NCI-H2081 treated with DMSO at 0.1 percent for 48 hours (cell line): ENCODE results near the gene GALNT6.
"Not testable (repeated sequence)": the region's sequence is repeated elsewhere in the genome, so short reads cannot be mapped to it uniquely, and the experiment has no call there.

Experiments
- DNase-seq: peaks from one replicate; lab custom pipeline; 2025; lab: John Stamatoyannopoulos, UW

The GALNT6 gene

GRCh38 chr12:51321882-51322281, 69.3 kb downstream of the GALNT6 start:
- DNase-seq, result no peak

- no peak for DNase-seq
Observed at GRCh38 chr12:51320695-51321320, 70.4 kb downstream of the GALNT6 start.

- no peak for DNase-seq
Observed at GRCh38 chr12:51320311-51320694, 70.9 kb downstream of the GALNT6 start.

GRCh38 chr12:51318846-51319599, 72.2 kb downstream of the GALNT6 start:
- no peak for DNase-seq

GRCh38 chr12:51318057-51318806, 73.0 kb downstream of the GALNT6 start:
- not testable (repeated sequence) for DNase-seq

- no peak for DNase-seq
Observed at GRCh38 chr12:51311389-51311788, 79.8 kb downstream of the GALNT6 start.

- no peak for DNase-seq
Observed at GRCh38 chr12:51307655-51308593, 83.3 kb downstream of the GALNT6 start.

GRCh38 chr12:51306507-51306906, 84.7 kb downstream of the GALNT6 start:
- no peak for DNase-seq
